PC-3 (cell line): ENCODE data around the gene NOL4L.

ENCODE experiments used
- EZH2 ChIP-seq: fragments of 300-600 bp; sonication (generic); IDR thresholded peaks from one replicate; pipeline ENCODE4 v1.6.1; 2017; ENCODE audit warnings: antibody characterized with exemption, mild to moderate bottlenecking, low read length; ENCODE audit not compliant: unreplicated experiment
- EZH2phosphoT487 ChIP-seq: fragments of 300-600 bp; sonication (generic); IDR thresholded peaks from 2 replicates; pipeline ENCODE4 v1.6.1; 2018; ENCODE audit warnings: mild to moderate bottlenecking, antibody characterized with exemption, low read length, borderline replicate concordance
- TF ChIP-seq, protein P1 (sequence below): fragments of 300-600 bp; sonication (generic); conservative IDR thresholded peaks from 2 replicates; pipeline ENCODE4 v1.5.1; 2017; ENCODE audit warnings: antibody characterized with exemption, low read depth, mild to moderate bottlenecking, low read length

GRCh38 chr20:32511358-32512046 lies 73.6 kb downstream of the NOL4L start:
- no peak for TF ChIP-seq EZH2
- TF ChIP-seq, protein P1, sequence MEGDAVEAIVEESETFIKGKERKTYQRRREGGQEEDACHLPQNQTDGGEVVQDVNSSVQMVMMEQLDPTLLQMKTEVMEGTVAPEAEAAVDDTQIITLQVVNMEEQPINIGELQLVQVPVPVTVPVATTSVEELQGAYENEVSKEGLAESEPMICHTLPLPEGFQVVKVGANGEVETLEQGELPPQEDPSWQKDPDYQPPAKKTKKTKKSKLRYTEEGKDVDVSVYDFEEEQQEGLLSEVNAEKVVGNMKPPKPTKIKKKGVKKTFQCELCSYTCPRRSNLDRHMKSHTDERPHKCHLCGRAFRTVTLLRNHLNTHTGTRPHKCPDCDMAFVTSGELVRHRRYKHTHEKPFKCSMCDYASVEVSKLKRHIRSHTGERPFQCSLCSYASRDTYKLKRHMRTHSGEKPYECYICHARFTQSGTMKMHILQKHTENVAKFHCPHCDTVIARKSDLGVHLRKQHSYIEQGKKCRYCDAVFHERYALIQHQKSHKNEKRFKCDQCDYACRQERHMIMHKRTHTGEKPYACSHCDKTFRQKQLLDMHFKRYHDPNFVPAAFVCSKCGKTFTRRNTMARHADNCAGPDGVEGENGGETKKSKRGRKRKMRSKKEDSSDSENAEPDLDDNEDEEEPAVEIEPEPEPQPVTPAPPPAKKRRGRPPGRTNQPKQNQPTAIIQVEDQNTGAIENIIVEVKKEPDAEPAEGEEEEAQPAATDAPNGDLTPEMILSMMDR = no peak
- TF ChIP-seq EZH2phosphoT487 = no peak
